Tongue (tissue), 3 donors: Measurements from ENCODE around the gene DMD. TPM values are rescaled to one million over a fixed set of nuclear protein-coding genes. Genes with fewer than 3 reads are reported as not detected.

ENCODE experiments used
- DNase-seq: peaks from one replicate; pipeline ENCODE4 v3.0.0-alpha.2; 2015
- small RNA-seq: library from RNA; depleted of rRNA; stranded (forward); fragments of <200 nt; gene quantifications from one replicate; pipeline ENCODE3, GENCODE V24; 2014; ENCODE audit warnings: low replicate concordance
- total RNA-seq: library from RNA; depleted of rRNA; stranded (reverse); fragments of >200 nt; gene quantifications from one replicate; pipeline ENCODE4 v1.2.3, GENCODE V29; 2014

Gene DMD
- total RNA-seq, 1 donor from 2014 or later, result 304 TPM

DNA sequence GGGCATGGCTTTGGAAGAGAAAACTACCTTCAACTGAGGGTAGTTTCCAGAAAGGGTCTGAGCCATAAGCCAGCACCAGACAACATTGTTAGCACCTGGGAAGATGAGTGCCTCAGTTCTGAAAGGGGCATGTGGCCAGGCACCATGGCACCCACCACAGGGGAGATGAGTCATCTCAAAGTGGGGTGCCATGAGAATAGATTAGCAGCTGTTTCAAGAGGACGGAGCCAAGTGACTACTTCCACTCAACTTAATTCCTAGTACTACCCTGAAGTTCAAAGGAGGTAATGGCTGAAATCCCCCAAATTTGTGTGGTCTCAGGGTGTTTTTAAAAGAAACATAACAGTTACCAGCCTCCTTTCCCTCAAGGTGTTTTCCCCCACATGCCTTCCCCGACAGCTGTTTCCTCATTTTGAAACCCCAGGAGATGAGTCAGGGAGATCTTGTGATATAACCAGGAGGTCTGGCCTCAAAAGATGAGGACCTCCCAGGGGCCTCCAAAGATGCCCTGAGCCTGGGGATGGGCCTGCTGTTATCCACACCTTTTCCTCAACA, 2111.7 kb downstream of the DMD start:
- DNase-seq, result no peak

DNA sequence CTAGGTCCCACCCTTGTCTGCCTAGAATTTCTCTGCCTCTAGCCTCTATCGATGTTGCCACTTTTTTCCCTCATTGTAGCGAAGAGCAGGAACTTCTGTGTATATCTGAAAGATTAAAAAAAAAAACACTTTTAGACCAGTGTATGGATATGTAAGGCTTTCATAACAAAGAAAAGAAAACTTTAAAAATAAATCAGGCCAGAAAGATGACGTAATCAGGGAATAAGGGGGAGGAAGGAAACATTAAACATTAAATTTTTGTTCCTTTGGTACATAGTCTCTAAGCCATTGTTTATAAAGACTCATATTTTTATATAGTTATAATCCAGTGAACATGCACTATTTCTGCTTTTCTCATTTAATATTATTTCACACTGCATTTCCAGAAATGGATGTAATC, 2113.3 kb downstream of the DMD start:
- no peak for DNase-seq

DNA sequence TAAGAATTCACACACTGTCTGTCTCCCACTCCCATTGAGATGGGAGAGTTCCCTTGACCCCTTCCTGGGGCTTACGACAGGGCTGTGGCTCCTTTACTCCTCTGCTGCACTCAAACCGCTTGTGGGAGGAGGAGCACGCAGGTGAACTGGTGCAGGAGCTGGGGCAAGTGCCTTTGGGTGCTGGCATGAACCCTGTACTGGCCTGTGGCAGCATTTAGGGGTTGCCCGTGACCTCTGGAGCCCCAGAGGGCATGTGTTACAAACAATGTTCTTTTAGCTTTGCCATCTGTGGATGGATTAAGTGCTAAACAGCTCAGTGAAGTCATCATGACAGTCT, 2117.7 kb downstream of the DMD start:
- no peak for DNase-seq

DNA sequence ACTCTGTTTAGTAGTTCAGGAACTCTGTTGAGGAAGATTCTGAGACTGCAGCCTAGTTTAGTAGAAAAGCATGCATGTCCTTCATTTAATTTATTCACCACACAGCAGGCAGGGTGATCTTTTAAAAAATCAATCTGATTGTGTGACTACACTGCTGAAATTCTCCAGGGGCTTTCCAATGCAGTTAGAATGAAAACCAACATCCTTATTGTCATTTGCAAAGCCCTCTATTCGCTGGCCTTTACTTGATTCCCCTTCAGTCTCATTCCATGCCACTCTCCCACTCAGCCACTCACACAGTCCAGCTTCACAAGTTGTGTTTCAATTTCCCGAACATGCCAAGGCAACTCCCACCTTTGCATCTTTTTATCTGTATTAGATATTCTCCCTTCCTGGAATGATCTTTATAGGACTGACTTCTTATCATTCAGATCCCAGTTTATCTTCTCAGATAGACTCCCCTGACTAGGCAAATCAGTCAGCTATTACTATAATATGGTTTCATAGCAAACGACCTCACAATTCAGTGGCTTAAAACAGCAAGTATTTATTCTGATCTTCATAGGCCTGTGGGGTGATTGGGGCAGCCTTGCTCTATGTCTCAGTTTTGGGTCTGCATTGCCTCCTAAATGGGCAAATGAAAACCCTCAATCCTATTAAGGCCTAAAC, 2118.2 kb downstream of the DMD start:
- DNase-seq, result no peak

DNA sequence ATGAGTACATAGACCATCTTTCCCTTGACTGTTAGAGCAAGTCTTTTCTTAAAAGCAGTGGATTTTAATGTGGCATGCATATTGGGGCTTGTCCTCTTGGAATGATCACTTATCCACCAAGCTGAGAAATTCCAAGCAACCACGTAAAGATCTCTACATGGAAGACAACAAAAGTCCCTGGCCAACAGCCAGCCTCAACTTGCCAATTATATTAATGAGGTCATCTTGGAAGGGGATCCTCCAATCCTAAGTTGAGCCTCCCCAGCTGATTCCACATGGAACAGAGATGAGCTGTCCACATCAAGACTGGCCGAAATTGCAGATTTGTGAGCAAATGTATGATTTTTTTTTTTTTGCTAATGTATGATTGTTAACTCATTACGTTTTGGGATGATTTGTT, 2118.9 kb downstream of the DMD start:
- DNase-seq, result peak; percentile 13

DNA sequence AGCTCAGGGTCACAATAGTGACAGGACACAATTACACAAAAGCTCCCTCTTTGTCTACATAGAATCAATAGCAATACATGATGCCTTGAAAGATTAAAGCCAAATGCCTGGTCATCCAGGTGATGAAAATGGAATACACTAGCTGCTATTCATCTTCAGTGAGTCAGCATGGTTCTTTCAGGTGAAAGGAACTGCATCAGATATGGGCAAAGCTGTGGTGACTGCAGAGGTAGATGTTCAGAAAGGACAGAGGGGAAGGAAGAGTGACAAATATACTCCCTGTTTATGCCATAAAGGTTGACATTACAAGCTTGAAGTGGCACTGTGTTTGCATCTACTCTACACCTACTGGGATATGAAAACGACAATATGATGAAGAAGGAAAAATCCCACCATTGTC, 2119.5 kb downstream of the DMD start:
- DNase-seq, result no peak

DNA sequence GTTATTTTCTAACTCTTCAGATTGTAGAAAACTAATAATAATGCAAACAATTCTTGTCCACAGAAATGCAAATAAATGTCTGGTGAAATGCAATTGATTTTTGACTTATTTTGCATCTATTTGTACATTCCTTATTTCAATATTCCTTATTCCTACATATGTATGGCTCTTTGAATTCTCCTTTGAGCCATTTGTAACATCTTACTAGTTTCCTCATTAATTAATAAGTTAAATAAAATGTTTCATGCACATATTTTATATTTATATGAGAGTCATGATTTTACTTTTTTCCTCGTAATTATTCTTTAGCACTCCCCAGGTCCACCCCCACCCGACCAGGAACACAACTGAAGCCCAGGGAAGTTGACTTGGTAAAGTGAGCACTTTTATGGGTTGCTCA, 2136.8 kb downstream of the DMD start:
- no peak for DNase-seq

DNA sequence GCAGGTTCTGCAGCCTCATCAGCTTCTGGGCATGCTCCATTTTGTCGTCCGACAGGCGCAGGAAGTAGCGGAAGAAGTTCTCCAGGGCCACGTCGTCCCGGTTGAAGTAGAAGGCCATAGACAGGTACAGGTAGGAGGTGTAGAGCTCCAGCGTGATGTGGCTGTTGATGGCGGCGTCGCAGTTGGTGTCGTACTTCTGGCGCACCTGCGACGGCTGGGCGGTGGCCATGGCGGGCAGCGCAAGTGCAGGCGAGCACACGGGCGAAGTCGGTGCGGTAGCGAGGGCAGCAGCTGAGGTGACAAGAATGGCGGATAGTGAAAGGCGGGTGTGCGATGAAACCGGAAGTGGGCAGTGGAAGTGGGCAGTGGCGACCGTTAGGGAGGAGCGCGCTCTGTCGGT, 2139.6 kb downstream of the DMD start, which contains the start of gene FTHL17:
Gene FTHL17 (minus strand): TSS at position 317 of the 400 bp plus-strand sequence. CDS start 88 bp downstream, at position 229.
- no peak for DNase-seq

DNA sequence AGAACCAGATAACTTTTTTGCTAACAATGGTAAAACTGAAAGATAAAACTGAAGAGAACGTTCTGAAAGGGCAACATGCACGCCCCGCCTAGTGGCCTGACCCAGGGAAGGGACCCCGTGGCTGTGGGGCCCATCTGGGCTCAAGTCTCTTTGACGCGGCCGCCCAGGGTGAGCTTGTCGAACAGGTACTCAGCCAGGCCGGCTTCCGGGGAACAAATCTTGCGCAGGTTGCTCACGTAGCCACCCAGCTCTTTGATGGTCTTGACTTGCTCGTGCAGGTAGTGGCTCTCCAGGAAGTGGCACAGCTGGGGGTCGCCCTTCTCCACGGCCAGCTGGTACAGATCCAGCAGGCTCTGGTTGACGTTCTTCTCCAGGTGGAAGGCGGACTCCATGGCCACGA, 2140.1 kb downstream of the DMD start:
- no peak for DNase-seq

DNA sequence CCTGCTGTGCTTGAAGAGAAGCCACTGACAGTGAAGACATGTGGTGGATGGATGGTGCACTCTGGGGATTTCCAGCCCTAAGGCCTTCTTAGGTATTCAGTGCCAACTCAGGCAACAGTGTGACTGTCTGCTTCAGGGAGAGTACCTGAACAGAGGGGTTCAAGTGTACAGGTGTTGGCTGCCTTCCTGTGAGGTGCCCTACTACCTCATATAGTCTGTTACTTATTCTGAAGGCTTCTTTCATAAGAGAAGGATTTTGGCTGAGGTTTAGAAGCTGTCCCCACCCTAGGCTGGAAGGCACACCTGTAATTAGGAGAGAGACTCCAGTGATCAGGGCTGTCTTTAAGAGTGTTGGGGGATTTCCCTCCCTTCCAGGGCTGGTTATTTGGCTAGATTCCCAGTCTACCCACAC, 2141.3 kb downstream of the DMD start:
- DNase-seq, result peak; percentile 11

Small RNA genes within 50 kb of the gene (small RNA-seq; reads per million reads assigned to genes)
- gene MIR3915 (not detected), gene MIR548F5 (not detected), gene RNA5SP501 (not detected), gene RNU6-894P (not detected)
